Measurements from ENCODE around the gene PPFIBP1. TPM values are rescaled to one million over a fixed set of nuclear protein-coding genes. Genes with fewer than 3 reads are reported as not detected.

The PPFIBP1 gene
- total RNA-seq, 4 donors from 2014 or later, result 15.3 to 52.9 (median 39.8) TPM

- in situ Hi-C loops (cut with MboI; ENCODE audit: low pct_ligation_motif_present in 1 of 4, low pct_unique_long_range_greater_than_20kb in 1 of 4, low sequenced_read_pairs in 3 of 4) (no loop called here), intact Hi-C loops (cut with DNase I; ENCODE audit: low total_unique reads) (no loop called here)
- Histone ChIP-seq H3K4me1 (no peaks in the 10 kb centered on the region), H3K27ac (peak overlapping the region in 1 of 4 donors; percentile 21), H3K4me3 (no peak overlapping the region), H3K9me3 (no peaks in the 10 kb centered on the region), H3K36me3 (no peaks in the 10 kb centered on the region), H3K27me3 (no peaks in the 10 kb centered on the region)
- WGBS, 2 donors (ENCODE audit: low coverage in 1 of 2), result 72 to 78% methylated on average over 6 of the region's 6 CpGs
- TF ChIP-seq POLR2A (IDR thresholded peaks at IDR 0.05), result no peak
- TF ChIP-seq EP300 (IDR thresholded peaks at IDR 0.05; ENCODE audit: low read depth), result no peak
- no peak for TF ChIP-seq CTCF (IDR thresholded peaks at IDR 0.05)
- TF ChIP-seq POLR2AphosphoS5 (IDR thresholded peaks at IDR 0.05), result no peak
- no peak for DNase-seq
Observed at GRCh38 chr12:27511031-27511722, 12.8 kb upstream of the PPFIBP1 start.

- no peaks in the 10 kb centered on the region for H3K36me3 ChIP-seq
- 62 to 78% methylated on average over 3 of the region's 3 CpGs for WGBS, 2 donors (ENCODE audit: low coverage in 1 of 2)
- in situ Hi-C loops (cut with MboI; ENCODE audit: low pct_ligation_motif_present in 1 of 4, low pct_unique_long_range_greater_than_20kb in 1 of 4, low sequenced_read_pairs in 3 of 4), result no loop called here
- H3K27me3 ChIP-seq, result no peaks in the 10 kb centered on the region
- no peaks in the 10 kb centered on the region for H3K9me3 ChIP-seq
- H3K4me1 ChIP-seq, result no peaks in the 10 kb centered on the region
- DNase-seq, result no peak
- H3K4me3 ChIP-seq, result no peak overlapping the region
- TF ChIP-seq POLR2A (IDR thresholded peaks at IDR 0.05), result no peak
- TF ChIP-seq EP300 (IDR thresholded peaks at IDR 0.05; ENCODE audit: low read depth), result no peak
- no peak for TF ChIP-seq CTCF (IDR thresholded peaks at IDR 0.05)
- no peak for TF ChIP-seq POLR2AphosphoS5 (IDR thresholded peaks at IDR 0.05)
- intact Hi-C loops (cut with DNase I; ENCODE audit: low total_unique reads), result no loop called here
- peak overlapping the region in 1 of 4 donors; percentile 21 for H3K27ac ChIP-seq
Observed at GRCh38 chr12:27511723-27512045, 12.3 kb upstream of the PPFIBP1 start.

- intact Hi-C loops (cut with DNase I; ENCODE audit: low total_unique reads) (no loop called here), in situ Hi-C loops (cut with MboI; ENCODE audit: low pct_ligation_motif_present in 1 of 4, low pct_unique_long_range_greater_than_20kb in 1 of 4, low sequenced_read_pairs in 3 of 4) (no loop called here)
- Histone ChIP-seq H3K9me3 (no peaks in the 10 kb centered on the region), H3K27ac (no peak overlapping the region), H3K4me1 (no peaks in the 10 kb centered on the region), H3K27me3 (no peaks in the 10 kb centered on the region), H3K4me3 (no peak overlapping the region), H3K36me3 (no peaks in the 10 kb centered on the region)
- no peak for DNase-seq
- TF ChIP-seq EP300 (IDR thresholded peaks at IDR 0.05; ENCODE audit: low read depth), result no peak
- TF ChIP-seq CTCF (IDR thresholded peaks at IDR 0.05), result no peak
- TF ChIP-seq POLR2A (IDR thresholded peaks at IDR 0.05), result no peak
- TF ChIP-seq POLR2AphosphoS5 (IDR thresholded peaks at IDR 0.05), result no peak
- 72 to 85% methylated on average over 7 of the region's 7 CpGs for WGBS, 2 donors (ENCODE audit: low coverage in 1 of 2)
Observed at GRCh38 chr12:27513155-27513824, 10.7 kb upstream of the PPFIBP1 start.

GRCh38 chr12:27515671-27516070 is 8.3 kb upstream of the PPFIBP1 start:
- H3K27me3 ChIP-seq, result no peaks in the 10 kb centered on the region
- in situ Hi-C loops (cut with MboI; ENCODE audit: low pct_ligation_motif_present in 1 of 4, low pct_unique_long_range_greater_than_20kb in 1 of 4, low sequenced_read_pairs in 3 of 4) (no loop called here), intact Hi-C loops (cut with DNase I; ENCODE audit: low total_unique reads) (no loop called here)
- WGBS, 2 donors (ENCODE audit: low coverage in 1 of 2), result 78 to 87% methylated on average over 8 to 9 of the region's 9 CpGs
- DNase-seq, result no peak
- H3K4me3 ChIP-seq, result no peak overlapping the region
- H3K27ac ChIP-seq, result no peak overlapping the region
- TF ChIP-seq POLR2A (IDR thresholded peaks at IDR 0.05), result no peak
- TF ChIP-seq EP300 (IDR thresholded peaks at IDR 0.05; ENCODE audit: low read depth), result no peak
- no peak for TF ChIP-seq CTCF (IDR thresholded peaks at IDR 0.05)
- no peaks in the 10 kb centered on the region for H3K9me3 ChIP-seq
- H3K4me1 ChIP-seq, result no peaks in the 10 kb centered on the region
- no peaks in the 10 kb centered on the region for H3K36me3 ChIP-seq
